ENCODE results near the gene CDYL2.

The CDYL2 gene

DNA sequence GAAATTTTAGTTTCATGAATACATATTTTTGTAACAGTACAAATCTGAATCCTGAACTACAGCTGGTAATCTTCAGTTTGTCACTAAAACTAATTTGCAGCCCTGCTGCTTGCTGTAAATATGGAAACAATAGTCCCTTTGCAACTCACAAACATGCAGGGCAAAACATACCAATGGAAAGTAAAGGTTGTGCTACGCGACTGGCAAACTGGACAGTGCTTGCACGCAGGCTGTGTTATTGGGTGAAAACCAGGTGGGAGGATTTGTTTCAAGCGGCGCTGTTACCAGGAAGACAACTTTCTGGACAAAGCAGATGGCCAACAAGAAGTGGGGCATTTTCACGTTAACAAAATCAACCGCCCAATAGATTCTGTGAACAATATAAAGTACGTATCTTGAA lies 93.5 kb downstream of the CDYL2 start:
- Histone ChIP-seq H3K27ac (ENCODE audit: low read length) (no peak overlapping the region), H3K9me3 (ENCODE audit: insufficient read depth, low read length) (no peaks in the 10 kb centered on the region), H3K4me3 (ENCODE audit: low read length) (no peak overlapping the region), H3K27me3 (ENCODE audit: low read depth, low read length) (peaks cover 3% of the 10 kb centered on the region; the same call in 1 of the 2 replicates), H3K4me2 (ENCODE audit: low read length) (no peak overlapping the region), H2AFZ (ENCODE audit: low read depth, low read length) (no peak overlapping the region), H3K79me2 (ENCODE audit: low read length) (no peaks in the 10 kb centered on the region), H3K9ac (ENCODE audit: low read length) (no peak overlapping the region), H3K4me1 (ENCODE audit: low read length) (no peaks in the 10 kb centered on the region), H4K20me1 (ENCODE audit: insufficient read depth, low read length) (no peaks in the 10 kb centered on the region), H3K36me3 (replicated peaks; ENCODE audit: low read depth, low read length) (no peaks in the 10 kb centered on the region)
- TF ChIP-seq, protein P1, sequence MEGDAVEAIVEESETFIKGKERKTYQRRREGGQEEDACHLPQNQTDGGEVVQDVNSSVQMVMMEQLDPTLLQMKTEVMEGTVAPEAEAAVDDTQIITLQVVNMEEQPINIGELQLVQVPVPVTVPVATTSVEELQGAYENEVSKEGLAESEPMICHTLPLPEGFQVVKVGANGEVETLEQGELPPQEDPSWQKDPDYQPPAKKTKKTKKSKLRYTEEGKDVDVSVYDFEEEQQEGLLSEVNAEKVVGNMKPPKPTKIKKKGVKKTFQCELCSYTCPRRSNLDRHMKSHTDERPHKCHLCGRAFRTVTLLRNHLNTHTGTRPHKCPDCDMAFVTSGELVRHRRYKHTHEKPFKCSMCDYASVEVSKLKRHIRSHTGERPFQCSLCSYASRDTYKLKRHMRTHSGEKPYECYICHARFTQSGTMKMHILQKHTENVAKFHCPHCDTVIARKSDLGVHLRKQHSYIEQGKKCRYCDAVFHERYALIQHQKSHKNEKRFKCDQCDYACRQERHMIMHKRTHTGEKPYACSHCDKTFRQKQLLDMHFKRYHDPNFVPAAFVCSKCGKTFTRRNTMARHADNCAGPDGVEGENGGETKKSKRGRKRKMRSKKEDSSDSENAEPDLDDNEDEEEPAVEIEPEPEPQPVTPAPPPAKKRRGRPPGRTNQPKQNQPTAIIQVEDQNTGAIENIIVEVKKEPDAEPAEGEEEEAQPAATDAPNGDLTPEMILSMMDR (IDR thresholded peaks at IDR 0.05; ENCODE audit: low read depth, low read length): no peak
- TF ChIP-seq EZH2phosphoT487 (IDR thresholded peaks at IDR 0.05; ENCODE audit: low read depth): no peak

DNA sequence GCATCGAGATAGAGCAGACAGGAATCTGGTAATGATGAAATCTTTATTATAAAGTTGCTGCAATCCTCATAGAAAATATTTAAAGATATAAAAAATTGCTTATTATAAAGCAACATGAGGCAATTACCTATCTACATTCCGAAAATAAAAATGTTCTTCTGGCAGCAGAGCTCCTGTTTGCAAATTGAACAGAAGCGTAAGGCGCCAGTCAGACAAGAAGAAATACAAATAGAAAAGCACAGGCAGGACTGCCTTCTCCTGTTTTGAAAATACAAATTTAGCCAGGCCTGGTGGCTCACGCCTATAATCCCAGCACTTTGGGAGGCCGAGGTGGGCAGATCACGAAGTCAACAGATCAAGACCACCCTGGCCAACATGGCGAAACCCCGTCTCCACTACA lies 95.6 kb downstream of the CDYL2 start:
- no peaks in the 10 kb centered on the region for H3K27me3 ChIP-seq (ENCODE audit: low read depth, low read length)
- H3K4me2 ChIP-seq (ENCODE audit: low read length): no peak overlapping the region
- no peak overlapping the region for H2AFZ ChIP-seq (ENCODE audit: low read depth, low read length)
- H3K9ac ChIP-seq (ENCODE audit: low read length): no peak overlapping the region
- no peaks in the 10 kb centered on the region for H3K36me3 ChIP-seq (replicated peaks; ENCODE audit: low read depth, low read length)
- H4K20me1 ChIP-seq (ENCODE audit: insufficient read depth, low read length): no peaks in the 10 kb centered on the region
- no peak for TF ChIP-seq EZH2phosphoT487 (IDR thresholded peaks at IDR 0.05; ENCODE audit: low read depth)
- TF ChIP-seq, protein P1 (IDR thresholded peaks at IDR 0.05; ENCODE audit: low read depth, low read length): no peak
- H3K9me3 ChIP-seq (ENCODE audit: insufficient read depth, low read length): no peaks in the 10 kb centered on the region
- no peaks in the 10 kb centered on the region for H3K79me2 ChIP-seq (ENCODE audit: low read length)
- no peaks in the 10 kb centered on the region for H3K4me1 ChIP-seq (ENCODE audit: low read length)
- H3K4me3 ChIP-seq (ENCODE audit: low read length): no peak overlapping the region
- H3K27ac ChIP-seq (ENCODE audit: low read length): no peak overlapping the region

DNA sequence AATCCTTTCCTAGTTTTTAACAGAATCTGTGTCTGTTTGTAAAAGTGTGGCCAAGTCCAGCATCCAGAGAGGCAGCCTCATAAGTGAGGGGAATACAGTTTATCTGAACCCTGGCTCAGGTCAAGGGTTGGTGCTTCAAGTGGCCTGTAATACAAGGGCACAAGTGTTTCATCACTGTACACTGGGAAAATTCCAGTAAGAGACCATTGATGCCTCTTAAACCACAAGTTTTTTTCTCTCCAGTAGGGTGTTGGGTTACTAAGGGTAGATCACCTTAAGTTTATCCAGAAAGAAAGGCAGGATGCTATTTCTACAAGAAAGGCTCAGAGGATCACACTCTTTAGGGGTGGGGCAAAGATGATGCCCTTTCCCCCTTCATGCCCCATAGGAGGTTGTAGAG lies 96.7 kb downstream of the CDYL2 start:
- no peak overlapping the region for H2AFZ ChIP-seq (ENCODE audit: low read depth, low read length)
- no peak overlapping the region for H3K4me2 ChIP-seq (ENCODE audit: low read length)
- H3K9me3 ChIP-seq (ENCODE audit: insufficient read depth, low read length): no peaks in the 10 kb centered on the region
- H3K36me3 ChIP-seq (replicated peaks; ENCODE audit: low read depth, low read length): no peaks in the 10 kb centered on the region
- no peak overlapping the region for H3K27ac ChIP-seq (ENCODE audit: low read length)
- H3K27me3 ChIP-seq (ENCODE audit: low read depth, low read length): no peaks in the 10 kb centered on the region
- no peaks in the 10 kb centered on the region for H3K79me2 ChIP-seq (ENCODE audit: low read length)
- H3K4me1 ChIP-seq (ENCODE audit: low read length): no peaks in the 10 kb centered on the region
- H3K9ac ChIP-seq (ENCODE audit: low read length): no peak overlapping the region
- TF ChIP-seq EZH2phosphoT487 (IDR thresholded peaks at IDR 0.05; ENCODE audit: low read depth): no peak
- TF ChIP-seq, protein P1 (IDR thresholded peaks at IDR 0.05; ENCODE audit: low read depth, low read length): no peak
- no peak overlapping the region for H3K4me3 ChIP-seq (ENCODE audit: low read length)
- H4K20me1 ChIP-seq (ENCODE audit: insufficient read depth, low read length): no peaks in the 10 kb centered on the region

DNA sequence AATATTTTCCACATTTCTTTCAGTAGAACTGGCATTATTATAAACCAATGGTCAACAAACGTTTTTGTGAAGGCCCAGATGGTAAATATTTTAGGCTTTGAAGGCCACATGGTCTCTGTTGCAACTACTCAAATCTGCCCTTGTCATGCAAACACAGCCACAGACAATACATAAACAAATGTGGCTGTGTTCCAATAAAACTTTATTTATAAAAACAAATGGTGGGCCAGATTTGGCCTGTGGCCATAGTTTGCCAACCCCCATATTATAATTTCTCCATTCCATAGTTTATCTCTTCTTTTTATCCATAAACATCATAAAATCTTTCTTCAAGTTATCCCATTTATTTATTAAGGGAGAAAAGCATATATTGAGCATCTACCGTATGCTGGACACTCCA lies 98.8 kb downstream of the CDYL2 start:
- Histone ChIP-seq H2AFZ (ENCODE audit: low read depth, low read length) (no peak overlapping the region), H3K9ac (ENCODE audit: low read length) (no peak overlapping the region), H3K9me3 (ENCODE audit: insufficient read depth, low read length) (no peaks in the 10 kb centered on the region), H3K4me2 (ENCODE audit: low read length) (no peak overlapping the region), H4K20me1 (ENCODE audit: insufficient read depth, low read length) (no peaks in the 10 kb centered on the region), H3K4me1 (ENCODE audit: low read length) (no peaks in the 10 kb centered on the region), H3K27me3 (ENCODE audit: low read depth, low read length) (no peaks in the 10 kb centered on the region), H3K4me3 (ENCODE audit: low read length) (no peak overlapping the region), H3K79me2 (ENCODE audit: low read length) (no peaks in the 10 kb centered on the region), H3K36me3 (replicated peaks; ENCODE audit: low read depth, low read length) (no peaks in the 10 kb centered on the region), H3K27ac (ENCODE audit: low read length) (no peak overlapping the region)
- no peak for TF ChIP-seq EZH2phosphoT487 (IDR thresholded peaks at IDR 0.05; ENCODE audit: low read depth)
- TF ChIP-seq, protein P1 (IDR thresholded peaks at IDR 0.05; ENCODE audit: low read depth, low read length): no peak
